HG03571 (cell line): ENCODE data around the gene TSHZ2.
"Not testable (repeated sequence)": the region's sequence is repeated elsewhere in the genome, so short reads cannot be mapped to it uniquely, and the experiment has no call there.

Source experiments
- ATAC-seq: cut with Tn5 transposase; IDR thresholded peaks from one replicate; pipeline ENCODE4 v1.9.1; 2021; ENCODE audit not compliant: unreplicated experiment

The TSHZ2 gene

DNA sequence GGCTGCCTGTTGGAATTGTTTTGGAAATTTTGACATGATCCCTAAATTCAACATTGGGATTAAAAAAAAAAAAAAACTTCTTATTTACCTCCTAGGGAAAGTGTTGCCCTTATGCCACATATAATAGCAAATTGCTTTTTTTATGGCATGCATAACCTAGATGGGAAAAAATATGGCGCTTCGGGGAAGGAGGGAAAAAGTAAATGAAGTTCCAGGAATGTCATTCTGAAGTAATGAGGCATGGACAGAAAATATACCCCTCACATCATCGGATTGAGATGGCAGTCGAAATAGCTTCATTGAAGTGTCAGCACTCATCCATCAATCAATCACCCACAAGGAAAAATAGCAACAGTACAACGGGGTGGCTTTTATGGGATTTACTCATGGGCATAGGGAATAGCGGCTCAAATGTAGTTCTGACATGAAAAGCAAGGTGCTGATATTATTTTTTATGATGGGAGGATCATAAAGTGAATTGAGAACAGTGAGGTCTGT lies 516.7 kb downstream of the TSHZ2 start:
- no peak for ATAC-seq

DNA sequence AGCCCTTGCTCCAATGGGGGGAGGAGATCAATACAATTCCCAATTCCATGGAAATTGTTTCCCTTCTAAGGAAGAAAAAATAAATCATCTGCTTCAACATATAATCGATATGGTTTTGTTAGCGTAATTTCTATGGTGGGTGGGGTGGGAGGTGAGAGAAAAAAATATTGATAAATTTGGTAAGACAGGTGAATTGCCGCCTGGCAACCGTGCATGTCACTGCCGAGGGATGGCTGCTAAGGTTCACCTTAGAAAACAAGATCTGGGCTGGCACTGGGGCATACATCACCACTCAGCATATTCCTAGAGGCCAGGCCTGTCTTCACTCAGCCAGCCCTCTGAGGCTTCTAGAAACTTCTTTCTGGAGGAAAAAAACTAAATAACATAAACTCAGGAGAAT lies 517.4 kb downstream of the TSHZ2 start:
- ATAC-seq, result no peak

DNA sequence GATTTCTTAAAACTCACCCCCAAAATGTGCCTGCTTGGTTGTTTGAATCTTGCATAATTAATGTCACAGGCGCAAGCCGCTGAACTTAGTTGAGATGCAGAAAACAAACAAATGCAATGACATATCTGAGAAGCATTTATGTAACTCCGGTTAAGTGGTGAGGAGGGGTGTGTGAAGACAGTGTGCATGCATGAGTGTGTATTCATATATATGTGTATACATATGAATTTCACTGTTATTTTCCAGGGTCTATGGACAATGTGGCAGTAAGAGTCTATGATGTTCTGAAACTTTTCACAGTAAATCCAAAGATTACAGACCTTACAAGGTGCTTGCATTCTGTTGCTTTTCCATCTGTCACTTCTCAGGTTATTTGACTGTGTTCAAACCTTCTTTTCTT lies 518.5 kb downstream of the TSHZ2 start:
- no peak for ATAC-seq

DNA sequence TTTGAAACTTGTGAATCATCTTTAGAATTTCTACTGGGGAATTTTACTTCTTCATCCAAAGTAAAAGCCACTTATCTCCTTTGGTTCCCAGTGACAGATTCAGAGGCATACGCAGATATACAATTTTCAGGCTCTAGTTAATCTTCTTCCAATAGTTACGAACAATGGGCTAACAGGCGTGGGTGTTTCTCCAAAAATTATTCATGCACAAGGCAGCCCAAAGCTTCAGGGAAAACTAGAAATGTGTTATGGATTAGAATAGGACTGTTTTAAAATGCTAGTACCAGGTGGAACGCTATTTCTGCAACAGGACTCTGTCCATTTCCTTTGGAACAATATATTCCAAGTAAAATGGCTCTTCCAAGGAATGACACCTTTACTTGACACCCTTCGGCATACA lies 519.3 kb downstream of the TSHZ2 start:
- no peak for ATAC-seq

DNA sequence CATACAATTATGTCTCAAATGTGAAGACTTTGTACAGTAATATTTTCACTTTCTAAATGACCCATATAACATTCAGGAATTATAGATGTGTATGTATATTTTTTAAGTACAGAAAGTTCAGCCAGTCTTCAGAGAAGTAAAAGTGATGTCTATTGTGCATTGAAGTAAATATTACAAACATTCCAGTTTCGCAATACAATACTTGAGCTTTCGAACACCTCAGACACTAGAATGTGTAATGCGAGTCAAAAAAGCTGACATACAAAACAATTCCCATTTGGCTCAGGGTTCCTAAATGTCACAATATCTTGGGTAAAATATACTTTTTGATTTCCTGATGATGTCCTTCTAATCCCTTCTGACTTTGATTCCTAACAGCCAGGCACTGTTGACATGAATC lies 520.1 kb downstream of the TSHZ2 start:
- ATAC-seq, result no peak

DNA sequence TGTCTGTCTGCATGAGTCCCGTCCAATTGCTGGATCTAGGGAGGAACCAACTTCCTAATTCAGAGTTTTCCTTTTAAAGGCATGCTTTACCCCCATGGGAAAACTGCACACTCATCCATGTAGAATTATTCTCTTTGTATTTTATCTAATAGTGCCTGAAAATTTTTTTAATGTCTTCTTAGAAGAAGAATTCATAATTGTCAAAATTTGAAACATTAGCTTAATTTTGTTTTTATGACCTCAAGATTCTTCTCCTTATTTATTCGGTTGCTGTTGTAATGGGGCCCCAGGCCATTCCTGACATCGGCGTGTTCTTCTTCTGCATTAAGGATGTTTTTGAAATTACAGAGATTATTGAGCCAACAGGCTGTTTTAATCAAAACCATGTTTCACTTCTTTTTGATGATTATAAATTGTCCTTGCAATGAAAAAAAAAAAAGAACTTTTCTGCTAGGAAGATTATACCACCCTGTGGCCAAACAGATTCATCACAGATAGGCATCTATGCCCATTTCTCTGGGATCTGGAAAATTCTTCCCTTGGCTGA lies 521.2 kb downstream of the TSHZ2 start:
- no peak for ATAC-seq

DNA sequence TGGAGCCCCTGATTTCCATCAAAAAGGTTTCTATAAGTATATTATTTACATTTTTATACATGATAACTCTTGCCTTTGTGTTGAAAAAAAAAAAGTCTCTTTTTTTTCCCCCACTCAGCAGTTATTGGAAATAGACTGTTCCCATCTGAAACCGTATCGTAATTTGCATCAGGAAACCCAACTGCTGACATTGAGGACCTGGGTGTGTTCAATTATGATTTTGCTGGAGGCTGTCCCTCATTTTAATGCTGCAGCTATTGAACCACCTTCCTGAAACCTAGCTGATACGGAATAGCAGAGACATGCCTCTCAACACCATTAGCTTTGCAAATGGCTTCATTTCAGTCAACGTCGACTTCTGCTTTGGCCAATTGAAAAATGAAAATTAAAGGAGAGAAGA lies 522.6 kb downstream of the TSHZ2 start:
- no peak for ATAC-seq

DNA sequence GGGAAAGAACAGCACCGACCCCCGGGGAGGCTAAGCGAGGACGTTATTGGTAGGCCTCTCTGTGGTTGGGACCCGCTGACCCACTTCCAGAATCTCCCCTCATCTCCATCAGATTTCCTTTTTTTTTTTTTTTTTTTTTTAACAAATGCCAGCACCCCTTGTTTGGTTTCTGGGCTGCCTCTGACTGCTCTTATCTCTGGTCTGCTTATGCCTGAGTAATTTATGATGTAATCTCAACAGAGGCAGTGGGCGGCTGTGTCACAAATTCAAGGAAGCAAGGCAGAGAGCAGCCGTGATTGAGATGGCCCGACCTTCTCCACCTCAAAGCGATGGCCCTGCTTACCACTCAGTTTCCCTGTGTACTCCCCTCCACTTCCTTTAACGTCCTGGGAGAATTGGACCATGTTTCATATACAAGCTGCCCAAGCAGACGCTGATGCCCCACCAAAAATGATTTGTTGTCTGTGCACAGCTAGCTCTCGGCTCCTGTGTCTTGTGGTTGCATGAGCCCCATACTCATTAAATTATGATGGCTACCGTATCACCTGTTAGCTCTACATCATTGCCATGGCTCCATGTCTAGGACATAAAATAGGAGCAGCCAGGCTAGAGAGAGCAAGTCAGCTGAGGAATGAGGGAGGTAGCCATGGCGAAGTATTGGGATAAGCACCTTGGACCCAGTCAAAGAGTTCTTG lies 523.4 kb downstream of the TSHZ2 start:
- ATAC-seq, result no peak

DNA sequence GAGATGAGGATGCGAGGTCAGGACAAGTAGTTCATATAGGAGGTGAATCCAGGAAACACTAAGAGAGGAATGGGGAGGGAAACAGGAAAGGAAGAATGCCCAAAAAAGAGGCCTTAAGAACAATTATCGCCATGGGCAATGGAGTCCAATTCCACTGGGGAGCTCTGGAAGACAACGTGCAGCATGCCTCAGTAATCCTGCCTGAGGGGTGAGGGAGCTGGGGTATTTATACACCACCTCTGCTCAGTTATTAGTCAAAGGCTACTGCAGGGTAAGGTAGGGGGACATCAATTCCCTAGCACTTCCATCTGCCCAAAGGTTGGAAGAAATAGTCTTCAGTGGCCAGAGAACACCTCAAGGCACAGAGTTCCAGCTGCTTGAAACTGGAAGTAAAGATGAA lies 525.1 kb downstream of the TSHZ2 start:
- no peak for ATAC-seq

DNA sequence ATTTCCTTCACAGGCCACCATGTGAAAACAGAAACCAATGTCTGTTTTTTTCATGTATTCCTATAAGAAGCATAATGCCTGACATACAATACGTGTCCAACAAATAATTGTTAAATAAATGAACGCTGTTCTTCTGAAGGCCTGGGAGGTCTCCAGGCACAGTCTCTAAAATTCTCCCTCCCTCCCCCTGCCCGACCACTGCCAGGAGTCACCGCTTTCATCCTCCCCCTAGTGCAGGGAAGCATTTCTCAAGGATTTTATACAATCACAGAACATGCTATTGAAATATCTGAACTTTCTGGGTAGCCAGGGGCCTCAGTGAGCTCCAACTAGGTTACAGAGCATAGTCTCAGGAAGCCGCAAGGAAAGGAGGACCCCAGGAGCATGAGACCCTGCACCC lies 526.2 kb downstream of the TSHZ2 start:
- no peak for ATAC-seq

DNA sequence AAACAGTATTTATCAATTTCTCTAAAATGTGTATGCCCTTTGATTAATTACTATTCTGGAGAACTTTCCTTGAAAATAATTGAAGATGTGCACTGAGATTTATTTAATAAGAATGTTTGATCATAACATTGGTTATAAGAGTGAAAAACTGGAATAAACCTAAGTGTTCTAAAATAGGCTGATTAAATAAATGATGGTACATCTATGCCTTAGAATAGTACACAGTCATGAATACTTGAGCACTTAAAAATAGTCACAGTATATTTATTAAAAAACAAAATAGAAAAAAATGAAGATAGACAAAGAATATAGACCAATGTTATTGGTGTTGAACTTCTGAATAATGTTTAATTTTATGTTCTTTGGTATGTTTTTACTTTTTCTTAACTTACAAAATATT lies 528.5 kb downstream of the TSHZ2 start:
- no peak for ATAC-seq

DNA sequence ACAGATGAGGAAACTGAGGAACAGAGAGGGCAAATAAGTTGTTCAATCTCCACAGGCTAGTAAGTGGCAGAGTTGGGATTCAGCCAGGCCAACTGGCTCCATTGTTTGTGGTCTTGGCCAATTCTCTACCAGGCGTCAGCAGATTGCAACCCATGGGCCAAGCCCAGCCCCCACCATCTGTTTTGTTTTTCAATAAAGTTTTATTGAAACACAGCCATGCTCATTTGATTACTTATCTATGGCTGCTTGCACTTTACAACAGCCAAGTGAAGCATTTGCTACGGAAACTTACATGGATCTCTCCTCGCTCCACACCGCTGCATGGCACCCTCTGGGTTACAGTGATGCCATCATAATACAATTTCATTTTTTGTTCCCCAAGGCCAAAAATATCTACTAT lies 530.7 kb downstream of the TSHZ2 start:
- no peak for ATAC-seq

DNA sequence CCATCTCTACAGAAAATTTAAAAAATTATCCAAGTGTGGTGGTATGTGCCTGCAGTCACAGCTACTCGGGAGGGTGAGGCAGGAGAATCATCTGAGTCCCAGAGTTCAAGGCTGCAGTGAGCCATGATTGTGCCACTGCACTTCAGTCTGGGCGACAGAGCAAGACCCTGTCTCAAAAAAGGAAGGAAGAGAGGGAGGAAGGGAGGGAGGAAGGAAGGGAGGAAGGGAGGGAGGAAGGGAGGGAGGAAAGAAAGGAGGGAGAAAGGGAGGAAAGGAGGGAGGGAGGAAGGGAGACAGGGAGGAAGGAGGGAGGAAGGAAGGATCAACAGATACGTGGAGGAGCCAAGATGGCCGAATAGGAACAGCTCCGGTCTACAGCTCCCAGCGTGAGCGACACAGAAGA lies 531.4 kb downstream of the TSHZ2 start:
- ATAC-seq, result no peak

DNA sequence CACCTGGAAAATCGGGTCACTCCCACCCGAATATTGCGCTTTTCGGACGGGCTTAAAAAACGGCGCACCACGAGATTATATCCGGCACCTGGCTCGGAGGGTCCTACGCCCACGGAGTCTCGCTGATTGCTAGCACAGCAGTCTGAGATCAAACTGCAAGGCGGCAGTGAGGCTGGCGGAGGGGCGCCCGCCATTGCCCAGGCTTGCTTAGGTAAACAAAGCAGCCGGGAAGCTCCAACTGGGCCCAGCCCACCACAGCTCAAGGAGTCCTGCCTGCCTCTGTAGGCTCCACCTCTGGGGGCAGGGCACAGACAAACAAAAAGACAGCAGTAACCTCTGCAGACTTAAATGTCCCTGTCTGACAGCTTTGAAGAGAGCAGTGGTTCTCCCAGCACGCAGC lies 531.9 kb downstream of the TSHZ2 start:
- not testable (repeated sequence) for ATAC-seq

DNA sequence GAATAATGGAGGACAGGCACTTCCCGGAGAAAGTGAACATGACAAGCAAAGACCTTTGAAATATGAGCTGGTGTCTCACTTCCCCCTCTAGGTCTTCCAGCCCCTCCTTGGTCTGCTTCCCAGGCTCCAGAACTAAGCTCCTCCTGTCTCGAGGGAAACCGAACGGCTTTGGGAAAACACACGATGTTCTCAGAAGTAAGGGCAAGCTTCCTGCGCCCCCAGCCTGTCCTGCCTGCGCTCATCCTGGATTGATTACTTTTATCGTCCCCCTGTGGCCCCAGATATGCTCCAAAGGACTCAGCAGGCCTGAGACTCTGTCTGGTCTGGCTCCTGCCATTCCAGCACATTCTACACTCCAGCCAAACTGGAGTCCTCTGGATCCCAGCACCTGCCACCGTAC lies 538.1 kb downstream of the TSHZ2 start:
- no peak for ATAC-seq

DNA sequence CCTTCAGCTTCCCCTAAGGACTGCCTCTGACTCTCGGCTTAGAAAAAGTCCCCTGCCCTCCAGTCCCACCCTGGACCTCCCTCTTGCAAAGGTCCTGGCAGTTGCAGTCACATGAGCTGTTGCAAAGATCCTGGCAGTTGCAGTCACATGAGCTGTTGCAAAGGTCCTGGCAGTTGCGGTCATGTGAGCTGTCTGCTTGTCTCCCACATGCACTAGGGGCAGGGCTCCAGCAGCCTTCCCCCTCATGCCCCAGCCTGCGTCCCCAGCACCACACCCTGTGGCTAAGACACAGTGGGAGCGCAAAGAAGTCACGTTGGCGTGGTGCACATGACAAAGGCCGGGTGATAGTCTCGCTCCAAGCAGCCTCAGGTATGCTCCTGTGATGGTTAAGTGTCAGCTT lies 538.5 kb downstream of the TSHZ2 start:
- ATAC-seq, result no peak

DNA sequence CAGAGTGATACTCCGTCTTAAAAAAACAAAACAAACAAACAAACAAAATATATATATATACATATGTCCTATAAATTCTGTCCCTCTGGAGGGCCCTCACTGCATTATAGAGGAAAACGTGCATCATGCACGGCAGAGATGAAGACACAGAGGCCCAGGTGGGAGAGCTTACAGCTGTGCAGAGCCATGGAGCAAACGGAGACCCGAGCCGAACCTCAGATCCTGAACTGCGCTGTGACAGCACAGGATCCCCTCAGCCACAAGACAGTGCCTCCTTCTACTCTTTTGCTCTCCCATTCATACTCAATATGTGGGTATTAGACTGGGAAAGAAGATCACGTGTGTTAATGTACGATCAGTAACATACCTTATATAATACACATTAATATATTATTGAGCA lies 539.9 kb downstream of the TSHZ2 start:
- no peak for ATAC-seq

DNA sequence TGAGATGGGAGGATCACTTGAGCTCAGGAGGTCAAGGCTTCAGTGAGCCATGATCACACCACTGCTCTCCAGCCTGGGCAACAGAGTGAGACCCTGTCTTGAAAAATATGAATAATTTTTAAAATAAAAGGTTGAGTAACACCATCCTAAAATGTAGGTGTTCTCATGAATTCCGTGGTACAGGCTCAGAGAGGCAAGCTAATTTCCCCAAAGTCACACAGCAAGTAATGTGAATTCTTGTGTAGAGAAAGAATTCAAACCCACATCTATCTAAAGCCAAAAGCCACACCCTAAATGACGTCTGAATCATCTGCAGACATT lies 541.0 kb downstream of the TSHZ2 start:
- no peak for ATAC-seq

DNA sequence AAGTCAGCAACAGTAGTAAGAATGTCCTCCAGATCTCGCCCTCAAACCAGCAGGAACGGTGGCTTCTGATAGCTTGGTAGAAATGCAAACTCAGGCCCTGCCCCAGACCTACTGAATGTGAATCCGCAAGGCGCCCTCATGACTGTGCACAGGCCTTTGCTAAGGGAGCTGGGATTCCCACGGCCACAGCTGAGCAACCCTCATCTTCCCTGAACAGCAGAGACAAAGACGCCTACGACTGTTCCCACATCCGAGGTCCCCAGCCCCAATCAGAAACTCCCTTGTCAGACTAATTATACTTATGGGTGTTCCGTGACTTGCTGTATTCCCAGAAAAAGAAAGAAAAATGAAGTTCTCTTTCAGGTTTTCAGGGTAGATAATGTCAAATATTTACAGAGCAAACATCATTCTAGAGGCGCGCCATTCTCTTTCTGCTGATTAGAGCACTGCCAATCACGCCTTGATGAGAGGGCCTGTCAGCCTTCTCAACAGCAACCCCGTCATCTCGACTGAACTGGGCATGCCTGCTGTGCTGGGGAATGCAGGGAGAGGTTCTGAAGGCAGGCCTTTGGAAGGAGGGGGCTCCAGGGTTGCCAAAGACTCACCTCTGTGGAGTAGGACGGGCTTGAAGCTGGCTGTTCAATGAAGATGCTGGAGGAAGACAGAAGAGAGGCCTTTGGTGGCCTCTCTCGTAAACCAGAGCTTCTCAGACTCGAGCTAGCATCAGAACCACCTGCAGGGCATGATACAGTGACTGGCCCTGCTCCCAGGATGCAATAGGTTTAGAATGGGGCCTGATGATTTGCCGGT lies 541.5 kb downstream of the TSHZ2 start:
- no peak for ATAC-seq

DNA sequence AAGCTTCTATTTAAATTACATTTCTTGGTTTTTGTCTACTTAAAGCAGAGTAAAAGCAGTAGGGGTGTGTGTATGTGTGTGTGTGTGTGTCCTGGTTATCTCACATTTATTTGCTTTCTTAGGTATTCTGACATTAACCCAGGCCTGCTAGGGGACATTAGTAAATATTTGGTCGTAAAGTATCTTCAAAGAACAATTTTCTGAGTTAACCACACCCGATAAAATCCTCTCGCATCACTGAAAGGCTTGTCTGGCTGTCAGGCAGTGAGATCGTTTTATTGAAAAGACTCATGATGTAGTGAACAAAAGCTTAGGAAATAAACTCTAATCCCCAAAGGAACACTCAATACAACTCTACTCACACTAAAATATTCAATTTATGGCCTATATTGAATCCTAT lies 543.6 kb downstream of the TSHZ2 start:
- ATAC-seq, result no peak

DNA sequence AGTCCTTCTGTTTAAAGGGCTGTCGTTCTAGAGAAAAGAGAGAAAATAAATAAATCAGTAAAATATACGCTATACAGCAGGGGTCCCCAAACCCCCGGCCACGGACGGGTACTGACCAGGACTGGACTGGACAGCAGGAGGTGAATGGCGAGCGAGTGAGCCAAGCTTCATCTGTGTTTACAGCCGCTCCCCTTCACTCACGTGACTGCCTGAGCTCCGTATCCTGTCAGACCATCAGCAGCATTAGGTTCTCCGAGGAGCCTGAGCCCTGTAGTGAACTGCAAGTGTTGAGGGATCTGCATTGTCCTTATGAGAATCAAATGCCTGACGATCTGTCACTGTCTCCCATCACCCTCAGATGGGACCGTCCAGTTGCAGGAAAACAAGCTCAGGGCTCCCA lies 545.0 kb downstream of the TSHZ2 start:
- ATAC-seq, result no peak

DNA sequence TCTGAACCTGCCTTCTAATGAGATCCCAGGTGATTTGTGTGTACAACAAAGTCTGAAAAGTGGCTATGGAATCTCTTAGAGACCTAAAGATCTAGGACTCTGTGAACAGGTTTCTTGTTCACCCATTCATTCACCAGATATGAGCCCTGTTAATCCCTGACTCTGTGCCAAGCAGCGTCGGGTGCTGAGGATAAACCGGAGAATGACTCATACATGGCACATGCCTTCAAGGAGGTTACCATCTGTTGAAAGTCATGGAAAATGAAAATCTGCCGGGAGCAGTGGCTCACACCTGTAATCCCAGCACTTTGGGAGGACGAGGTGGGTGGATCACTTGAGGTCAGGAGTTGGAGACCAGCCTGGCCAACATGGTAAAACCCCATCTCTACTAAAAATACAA lies 549.3 kb downstream of the TSHZ2 start:
- not testable (repeated sequence) for ATAC-seq
